Activated naive CD4-positive, alpha-beta T cell treated with anti-CD3 and anti-CD28 coated beads, Interleukin-2, amount 50 U/mL, for 16 hours (primary cell): ENCODE results near the gene PRDM16.

Source experiments
- DNase-seq: peaks from one replicate; pipeline ENCODE4 v3.0.0-alpha.2; 2020

PRDM16 gene

DNA sequence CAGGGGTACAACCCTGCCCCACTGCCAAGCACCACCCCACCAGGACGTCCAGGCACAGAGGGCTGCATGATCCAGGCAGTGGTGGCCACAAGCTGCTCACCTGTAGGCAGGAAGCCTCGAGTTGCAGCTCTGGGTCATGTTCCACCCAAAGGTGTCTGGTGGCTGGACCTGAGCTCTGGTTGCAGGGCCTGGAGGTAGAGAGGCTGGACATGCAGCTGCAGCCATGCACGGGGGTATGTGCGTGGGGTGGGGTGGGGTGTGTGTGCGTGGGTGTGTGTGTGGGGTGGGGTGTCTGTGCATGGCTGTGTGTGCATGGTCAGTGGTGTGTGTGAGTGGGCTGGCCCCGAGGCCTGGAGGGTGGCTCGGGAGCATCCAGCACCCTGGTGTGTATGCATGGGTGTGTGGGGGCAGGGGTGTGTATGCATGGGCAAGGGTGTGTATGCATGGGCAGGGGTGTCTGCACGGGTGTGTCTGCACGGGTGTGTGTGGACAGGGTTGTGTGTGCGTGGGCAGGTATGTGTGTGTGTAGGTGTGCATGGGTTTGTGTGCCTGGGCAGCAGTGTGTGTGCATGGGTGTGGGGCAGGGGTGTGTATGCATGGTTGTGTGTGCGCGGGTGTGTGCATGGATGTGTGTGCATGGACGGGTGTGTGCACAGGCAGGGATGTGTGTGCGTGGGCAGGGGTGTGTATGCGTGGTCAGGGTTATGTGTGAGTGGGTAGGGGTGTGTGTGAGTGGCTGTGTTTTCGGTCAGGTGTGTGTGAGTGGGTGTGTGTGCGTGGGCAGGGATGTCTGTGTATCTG, 401.0 kb downstream of the PRDM16 start:
- no peak for DNase-seq

DNA sequence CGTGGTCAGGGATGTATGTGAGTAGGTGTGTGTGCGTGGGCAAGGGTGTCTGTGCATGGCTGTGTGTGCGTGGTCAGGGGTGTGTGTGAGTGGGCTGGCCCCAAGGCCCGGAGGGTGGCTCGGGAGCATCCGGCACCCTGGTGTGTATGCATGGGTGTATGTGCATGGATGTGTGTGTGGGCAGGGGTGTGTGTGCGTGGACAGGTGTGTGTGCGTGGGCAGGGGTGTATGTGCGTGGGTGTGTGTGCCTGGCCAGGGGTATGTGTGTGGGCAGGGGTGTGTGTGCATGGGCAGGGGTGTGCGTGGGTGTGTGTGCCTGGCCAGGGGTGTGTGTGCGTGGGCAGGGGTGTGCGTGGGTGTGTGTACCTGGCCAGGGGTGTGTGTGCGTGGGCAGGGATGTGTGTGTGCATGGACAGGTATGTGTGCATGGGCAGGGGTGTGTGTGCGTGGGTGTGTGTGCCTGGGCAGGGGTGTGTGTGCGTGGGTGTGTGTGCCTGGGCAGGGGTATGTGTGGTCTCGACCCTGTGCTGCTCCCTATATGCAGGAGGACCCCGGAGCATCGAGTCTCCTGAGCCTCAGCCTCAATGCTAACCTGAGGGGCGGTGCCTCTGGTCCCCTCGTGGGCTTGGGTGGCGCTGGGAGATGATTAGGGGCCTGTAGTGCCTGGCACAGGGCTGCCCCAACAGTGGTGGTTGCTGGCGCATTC, 401.8 kb downstream of the PRDM16 start:
- no peak for DNase-seq

DNA sequence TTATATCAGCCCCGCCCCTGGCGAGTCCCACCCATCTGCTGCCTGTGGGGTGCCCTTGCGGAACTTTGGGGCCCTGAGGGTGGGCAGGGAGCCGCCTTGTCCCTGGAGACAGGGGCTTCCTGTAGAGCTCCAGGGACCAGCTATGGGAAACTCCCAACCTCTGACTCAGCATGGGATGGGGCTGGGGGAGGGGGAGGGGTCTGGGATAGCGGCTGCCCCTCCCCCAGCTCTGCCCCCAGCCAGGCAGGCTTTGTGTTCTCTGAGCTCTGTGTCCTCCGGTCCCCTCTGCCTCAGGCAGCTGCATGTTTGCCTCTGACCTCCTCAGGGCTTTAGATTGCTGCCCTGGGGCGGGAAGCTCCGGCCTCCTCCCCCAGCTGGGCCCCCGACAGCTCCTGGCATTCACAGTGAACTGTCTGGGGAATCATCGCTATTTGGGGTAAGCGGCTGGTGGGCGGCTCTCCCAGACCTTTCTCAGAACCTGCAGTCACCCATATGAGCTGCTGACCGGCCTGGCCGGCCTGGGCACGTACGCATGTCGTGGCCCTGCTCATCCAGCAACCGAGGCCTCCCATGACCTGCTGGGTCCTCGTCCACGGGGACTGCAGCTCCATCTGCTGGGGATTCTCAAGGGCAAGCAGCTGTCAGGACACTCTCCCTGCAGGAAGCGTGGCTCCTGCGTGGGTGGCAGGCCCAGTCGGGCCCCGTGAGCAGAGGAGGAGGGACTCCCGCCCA, 402.5 kb downstream of the PRDM16 start:
- DNase-seq = no peak

DNA sequence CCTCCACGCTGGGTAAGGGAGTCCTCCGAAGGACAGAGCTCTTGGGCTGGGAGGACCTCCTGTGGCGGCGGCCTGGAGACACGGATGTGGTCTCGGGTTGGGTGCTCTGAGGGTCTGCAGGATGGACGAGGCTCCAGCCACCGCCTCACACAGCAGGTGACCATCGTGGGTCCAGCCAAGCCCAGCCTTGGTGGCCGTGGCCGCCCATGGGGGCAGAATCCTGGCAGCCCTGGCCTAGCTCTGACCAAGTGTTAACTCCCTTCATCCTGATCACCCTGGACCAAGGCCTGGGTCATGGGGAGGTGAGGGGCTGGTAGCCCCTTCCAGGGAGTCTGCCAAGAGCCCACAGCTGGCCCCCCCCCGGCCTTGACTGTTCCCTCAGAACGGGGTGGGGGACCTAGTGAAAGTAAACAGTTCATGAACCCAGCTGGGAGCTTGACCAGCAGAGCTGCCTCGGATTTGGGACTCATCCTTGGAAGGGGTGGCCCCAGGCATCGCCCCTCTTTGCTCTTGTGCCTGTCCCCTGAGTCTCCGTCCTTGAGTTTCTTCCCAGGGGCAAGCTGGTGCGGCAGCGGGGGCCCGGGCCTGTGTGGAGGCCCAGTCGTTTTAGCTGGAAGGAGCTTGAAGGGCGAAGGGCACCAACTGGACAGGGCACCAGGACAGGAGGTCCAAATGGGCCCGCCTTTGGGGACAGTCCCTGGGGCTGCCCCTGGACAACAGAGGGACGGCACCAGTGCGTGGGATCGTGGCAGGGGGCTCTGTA, 403.3 kb downstream of the PRDM16 start:
- no peak for DNase-seq

DNA sequence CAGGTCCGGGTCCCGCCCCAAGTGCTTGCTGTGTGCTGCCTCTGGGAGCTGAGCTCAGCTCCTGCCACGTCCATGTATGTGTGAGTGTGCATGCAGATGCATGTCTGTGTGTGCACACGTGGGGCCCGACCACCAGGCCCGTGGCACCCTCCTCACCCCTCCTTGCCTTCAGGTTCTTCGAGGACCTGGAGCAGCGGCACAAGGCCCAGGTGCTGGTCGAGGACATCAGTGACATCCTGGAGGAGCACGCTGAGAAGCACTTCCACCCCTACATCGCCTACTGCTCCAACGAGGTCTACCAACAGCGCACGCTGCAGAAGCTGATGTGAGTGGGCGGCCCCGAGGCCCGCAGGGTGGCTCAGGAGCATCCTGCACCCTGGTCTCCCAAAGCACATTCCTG, 403.9 kb downstream of the PRDM16 start:
- no peak for DNase-seq

DNA sequence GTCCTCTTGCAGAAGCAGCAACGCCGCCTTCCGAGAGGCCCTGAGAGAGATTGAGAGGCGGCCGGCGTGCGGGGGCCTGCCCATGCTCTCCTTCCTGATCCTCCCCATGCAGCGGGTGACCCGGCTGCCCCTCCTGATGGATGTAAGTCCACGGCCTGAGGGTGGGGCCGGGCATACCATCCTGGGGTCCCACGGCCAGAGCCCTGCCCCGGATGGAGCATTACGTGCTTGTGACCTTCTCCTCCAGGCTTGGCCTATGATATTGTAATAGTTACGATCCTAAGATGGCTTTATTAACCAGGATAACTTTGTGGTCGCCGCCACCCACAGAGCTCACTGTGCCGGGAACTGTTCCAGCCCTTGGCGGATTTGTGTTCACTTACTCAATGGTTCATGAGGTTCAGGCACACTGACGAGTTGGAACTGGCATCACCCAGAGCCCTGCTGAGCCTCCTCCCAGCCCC, 404.4 kb downstream of the PRDM16 start:
- DNase-seq = no peak

DNA sequence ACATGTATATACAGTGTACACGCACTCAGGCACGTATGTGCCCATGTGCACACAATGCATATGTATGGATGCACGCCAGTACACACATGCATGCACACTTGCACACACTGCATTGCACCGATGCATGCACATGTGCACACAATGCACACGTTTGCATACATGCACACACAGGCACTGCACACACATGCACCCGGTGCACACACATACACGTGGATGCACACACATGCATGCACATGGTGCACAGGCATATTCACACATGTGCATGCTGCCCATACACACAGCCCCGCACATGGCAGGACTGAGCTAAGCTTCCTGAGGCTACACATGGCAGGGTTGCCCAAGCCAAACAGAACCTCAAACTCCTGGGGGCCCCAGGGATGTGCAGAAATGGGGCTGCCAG, 405.0 kb downstream of the PRDM16 start:
- DNase-seq = no peak

DNA sequence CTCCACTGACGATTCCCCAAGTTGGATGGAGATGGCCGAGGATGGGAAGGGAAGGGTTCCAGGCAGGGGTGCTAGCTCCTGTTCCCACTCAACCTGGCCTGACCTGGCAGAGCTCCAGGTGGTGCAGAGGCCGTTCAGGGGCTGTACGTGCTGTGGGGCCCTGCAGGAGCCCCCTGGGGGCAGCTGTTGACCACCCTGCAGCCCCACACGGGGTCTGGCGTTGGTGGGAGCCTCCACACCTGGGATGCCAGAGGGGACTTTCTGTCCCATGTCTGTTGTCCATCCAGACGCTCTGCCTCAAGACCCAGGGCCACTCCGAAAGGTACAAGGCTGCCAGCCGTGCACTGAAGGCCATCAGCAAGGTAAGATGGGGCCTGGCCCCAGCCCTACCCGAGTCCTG, 405.4 kb downstream of the PRDM16 start:
- no peak for DNase-seq

DNA sequence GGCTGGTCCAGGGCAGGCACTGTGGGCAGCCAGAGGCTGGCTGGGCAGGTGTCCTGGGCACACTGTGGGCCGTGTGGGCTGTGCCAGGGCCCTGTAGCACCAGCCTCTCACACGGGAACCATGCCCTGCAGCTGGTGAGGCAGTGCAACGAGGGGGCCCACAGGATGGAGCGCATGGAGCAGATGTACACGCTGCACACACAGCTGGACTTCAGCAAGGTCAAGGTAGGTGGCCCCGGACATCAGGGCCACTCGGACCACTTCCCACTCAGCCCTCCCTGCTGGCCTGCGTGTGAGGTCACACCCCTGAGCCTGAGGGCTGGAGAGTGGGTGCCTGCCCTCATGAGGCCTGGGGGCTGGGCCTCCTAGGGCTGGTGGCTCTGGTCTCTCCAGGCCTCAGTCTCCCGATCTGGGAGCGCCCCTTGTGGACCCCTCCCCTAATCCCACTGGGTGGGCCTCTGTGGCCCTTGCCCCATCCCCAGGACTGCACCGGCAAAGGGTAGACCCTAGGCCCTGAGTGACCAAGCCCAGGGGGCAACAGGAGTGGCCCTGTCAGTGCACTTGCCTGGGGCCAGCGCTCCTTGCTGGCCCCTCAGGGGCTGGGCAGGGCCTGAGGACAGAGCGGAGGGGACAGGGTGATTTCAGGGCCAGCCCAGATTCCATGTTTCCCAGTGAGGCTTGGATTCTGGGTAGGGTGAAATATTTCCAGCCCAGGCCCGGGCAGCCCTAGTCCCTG, 407.0 kb downstream of the PRDM16 start:
- no peak for DNase-seq

DNA sequence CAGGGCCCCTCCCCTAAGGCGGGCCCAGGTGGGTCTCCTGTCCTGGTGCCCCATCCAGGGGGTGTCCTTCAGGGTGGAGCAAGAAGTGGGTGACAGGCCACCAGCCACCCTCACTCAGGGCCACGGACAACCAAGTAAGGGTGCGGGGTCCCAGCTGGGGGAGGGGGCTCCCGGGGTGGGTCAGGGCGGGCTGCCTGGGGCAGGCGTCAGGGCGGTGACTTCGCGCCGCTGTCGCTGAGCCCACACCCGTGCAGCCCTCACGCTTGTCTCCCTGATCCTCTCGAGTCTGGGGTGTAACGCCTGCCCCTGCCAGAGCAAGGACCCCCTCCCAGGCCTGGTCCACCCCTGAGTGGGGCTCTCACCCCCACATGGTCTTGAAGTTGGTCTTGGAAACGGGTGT, 407.7 kb downstream of the PRDM16 start:
- no peak for DNase-seq

DNA sequence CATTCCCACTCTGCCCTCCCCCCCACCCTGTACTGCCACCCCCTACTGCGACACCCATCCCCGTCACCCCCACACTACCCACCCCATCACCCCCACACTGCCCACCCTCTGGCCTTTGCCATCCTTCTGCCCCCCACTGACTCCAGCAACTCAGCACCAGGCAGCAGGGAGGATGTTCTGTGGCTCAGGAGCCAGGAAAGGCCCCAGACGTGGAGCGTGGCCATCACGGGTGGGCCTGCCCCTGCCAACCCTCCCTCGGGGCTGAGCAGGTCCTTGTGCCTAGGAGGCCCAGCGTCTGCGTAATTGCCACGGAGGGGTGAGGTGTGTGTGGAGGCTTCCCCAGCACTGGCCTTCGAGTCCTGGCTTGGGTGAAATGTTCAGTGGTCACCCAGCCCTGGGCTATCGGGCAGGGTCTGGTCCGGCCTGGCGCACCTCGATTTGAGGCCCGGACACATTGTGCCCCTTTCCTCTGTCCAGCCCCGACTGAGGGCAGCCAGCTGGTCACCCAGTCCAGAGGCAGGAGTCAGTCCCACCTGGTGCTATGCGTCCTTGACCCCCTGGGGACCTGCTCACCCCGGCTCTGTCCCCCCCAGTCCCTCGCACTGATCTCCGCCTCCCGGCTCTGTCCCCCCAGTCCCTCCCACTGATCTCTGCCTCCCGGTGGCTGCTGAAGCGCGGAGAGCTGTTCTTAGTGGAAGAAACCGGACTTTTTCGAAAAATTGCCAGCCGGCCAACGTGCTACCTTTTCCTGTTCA, 408.4 kb downstream of the PRDM16 start:
- no peak for DNase-seq

DNA sequence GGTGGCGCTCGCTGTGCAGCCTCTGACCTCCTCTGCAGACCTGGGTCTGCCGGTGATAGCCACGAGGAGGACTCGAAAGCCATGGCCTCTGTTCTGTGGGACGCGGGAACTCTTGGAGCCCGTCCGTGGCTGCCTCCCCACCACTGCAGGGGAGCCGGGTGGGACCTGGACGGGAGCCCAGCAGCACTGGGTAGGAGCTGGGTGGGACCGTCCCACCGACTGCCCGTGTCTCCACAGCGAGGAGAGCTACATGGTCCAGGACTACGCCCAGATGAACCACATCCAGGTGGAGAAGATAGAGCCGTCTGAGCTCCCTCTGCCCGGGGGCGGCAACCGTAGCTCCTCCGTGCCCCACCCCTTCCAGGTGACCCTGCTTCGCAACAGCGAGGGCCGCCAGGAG, 409.2 kb downstream of the PRDM16 start:
- DNase-seq = no peak

DNA sequence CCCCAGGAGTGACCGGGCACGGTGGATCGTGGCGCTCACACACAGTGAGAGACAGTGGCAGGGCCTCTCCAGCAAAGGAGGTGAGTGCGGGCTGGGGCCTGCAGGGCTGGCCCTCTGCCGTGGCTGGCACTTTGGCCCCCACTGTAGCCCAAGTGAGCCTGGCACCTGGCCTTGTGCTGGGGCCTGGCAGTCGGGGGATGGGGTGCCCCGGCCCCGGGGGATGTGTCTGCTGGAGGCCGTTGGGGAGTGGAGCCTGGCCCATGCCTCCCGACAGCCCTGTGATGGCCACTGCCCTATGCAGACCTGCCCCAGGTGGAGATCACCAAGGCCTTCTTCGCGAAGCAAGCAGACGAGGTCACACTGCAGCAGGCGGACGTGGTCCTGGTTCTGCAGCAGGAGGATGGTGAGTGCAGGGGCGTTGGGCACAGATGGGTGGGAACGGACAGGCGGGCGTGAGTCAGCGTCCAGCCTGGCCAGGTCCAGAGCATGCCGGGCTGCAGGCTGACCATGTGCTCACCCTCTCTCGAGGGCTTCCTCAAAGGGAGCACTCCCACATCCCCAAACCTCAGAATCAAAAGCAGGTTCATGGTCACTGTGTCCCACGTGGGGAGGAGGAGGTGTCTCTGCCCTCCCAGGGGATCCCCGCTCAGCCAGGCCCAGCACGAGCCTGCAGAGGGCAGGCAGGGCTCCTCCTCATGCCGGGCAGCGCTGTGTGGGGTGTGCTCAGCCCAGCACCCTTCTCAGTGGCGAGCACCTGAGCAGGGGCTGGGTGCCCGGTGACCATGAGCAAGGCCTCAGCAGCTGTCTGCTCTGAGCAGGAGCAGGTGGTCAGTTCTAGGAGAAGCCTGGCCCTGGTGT, 410.7 kb downstream of the PRDM16 start:
- no peak for DNase-seq

DNA sequence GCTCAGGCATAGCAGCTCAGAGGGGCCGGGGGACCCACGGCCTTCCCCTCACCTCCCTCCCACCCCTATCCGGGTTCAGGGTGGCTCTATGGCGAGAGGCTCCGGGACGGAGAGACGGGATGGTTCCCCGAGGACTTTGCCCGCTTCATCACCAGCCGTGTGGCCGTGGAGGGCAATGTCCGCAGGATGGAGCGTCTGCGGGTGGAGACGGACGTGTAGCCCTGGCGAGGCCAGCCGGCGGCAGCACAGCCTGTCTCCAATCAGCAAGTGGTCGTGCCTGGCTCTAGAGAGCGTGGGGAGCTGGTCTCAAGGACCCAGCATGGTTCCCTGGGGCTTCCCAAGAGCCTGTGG, 411.3 kb downstream of the PRDM16 start:
- no peak for DNase-seq

DNA sequence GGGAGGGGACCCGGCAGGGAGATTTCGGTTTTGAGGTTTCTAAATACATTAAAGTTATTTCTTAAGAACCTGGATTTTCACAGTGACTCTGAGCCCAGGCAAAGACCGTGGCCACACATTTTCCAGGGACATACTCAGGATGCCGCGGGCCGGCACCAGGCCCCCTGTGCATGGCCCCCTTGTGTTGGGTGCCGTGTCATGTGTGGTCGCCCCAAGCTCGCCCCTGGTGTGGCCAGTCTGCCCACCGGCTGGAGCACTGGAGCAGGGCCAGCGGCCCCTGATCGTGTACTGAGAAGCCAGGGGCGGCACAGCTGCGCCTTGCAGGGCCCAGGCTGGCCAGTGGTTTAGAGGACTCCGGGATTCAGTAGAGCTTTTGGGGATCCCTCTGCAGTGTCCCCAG, 412.0 kb downstream of the PRDM16 start:
- no peak for DNase-seq

DNA sequence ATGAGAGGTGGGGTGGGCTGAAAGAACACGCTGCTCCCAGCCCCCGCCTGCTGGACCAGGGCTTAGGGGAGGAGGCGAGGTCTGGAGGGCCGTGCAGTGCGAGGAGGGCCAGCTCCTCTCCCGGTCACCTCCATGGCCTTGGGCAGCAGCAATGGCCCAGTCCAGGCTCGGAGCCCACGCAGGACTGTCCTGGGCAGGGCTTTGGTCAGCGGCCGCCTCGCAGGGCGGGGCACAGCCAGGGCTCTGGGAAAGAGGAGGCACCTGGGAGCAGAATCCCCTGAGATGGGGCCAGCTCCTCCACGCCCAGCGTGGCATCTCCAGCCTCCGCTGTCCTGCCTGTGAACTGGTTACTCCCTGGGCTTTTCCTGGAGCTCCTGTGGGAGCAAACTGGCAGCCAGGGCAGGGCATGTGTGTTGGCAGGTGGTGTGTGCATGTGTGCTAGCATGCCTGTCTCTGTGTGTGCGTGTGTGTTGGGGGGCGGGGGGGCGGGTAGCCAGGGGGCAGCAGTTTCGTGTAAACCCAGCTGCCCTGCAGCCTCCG, 412.9 kb downstream of the PRDM16 start:
- no peak for DNase-seq

DNA sequence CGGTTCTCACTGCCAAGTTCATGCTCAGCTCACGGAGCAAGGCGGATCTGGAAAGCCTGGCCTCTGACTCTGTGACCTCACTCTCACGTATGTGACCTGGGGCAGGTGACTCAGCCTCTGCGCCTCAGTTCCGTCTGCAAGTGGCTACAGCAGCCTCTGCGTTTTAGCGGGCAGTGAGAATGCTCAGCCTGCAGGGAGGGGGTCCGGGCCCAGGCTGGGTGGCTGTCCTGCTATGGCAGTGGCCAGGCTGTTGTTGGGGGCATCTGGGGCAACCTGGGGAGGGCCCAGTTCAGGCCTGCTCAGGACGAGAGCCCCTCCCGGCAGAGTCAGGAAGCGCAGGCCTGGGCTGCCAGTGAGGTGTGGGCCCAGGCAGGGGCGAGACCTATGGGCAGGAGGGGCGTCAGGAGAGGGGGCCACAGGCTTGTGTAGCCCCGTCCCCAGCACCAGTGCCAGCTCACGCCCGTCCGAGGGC, 413.4 kb downstream of the PRDM16 start:
- no peak for DNase-seq

DNA sequence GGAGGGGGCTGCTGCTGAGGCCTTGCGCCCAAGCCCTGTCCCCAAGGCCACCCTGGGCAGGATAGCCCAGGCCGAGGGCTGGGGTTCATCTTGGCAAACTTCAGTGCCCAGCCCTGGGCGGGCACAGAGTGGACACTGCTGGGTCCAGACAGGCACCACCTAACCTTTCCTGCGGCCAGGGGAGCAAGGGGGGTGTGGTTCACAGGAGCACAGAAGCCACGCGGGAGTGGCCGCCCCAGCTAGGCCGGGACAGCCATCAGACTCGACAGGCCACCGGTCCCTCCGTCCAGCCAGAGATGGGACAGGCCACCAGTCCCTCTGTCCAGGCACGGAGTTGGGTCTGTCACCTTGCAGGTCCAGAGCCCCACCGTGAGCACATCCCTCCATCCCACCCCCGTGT, 414.4 kb downstream of the PRDM16 start:
- no peak for DNase-seq

DNA sequence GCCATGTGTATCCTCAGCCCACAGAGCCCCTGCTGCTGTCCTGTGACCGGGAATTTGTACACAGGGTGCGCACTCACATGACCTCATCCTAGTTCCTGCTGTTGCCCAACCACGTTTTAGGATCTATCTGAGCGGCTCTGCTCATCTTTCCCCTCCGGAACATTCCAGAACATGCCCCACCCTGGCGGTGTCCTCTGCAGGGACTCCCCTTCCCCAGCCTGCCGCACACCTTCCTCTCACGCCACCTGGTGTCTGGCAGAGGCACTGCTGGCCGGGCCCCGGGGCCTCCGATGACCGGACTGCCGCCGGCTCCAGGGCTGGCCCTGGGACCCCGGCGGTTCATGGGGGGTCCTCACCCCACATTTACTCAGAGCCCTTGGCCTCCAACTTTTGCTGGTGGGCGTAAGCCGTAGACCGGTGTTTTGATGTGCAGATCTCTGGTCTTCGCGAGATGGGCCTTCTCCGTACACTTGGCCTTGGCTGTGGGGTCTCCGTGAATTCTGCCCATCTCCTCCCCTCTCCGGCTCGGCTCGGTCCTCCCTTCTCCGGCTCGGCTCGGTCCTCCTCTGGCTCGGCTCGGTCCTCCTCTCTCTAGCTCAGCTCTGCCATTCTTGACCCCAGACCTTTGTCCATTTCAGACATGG, 414.9 kb downstream of the PRDM16 start:
- peak; percentile 48 for DNase-seq

DNA sequence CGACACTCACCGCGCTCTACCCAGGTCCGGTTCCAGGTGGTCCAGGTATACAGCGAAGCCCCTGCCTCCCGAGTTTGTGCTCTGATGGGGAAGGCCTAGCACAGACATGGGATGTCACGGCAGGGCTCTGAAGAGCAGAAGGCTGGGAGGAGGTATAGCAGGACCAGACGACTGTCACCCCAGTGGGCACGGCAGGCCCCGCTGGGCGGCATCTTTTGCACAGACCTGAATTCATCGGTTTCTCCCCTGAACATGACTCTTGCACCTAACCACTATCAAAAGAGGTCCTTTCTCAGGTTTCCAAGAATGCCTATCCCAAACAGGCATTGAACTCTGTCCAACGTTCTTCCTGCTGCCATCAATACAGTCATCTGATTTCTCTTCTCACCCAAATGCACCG, 416.0 kb downstream of the PRDM16 start:
- no peak for DNase-seq
